C4-2B (cell line): ENCODE measurements around the gene OR6N1.

ENCODE experiments used
- CTCF ChIP-seq: fragments of 450-650 bp; conservative IDR thresholded peaks from 2 replicates; pipeline ENCODE4 v1.5.1; 2017; ENCODE audit warnings: mild to moderate bottlenecking
- ZFX ChIP-seq: fragments of 450-650 bp; IDR thresholded peaks from 2 replicates; pipeline ENCODE4 v1.6.1; 2017

DNA sequence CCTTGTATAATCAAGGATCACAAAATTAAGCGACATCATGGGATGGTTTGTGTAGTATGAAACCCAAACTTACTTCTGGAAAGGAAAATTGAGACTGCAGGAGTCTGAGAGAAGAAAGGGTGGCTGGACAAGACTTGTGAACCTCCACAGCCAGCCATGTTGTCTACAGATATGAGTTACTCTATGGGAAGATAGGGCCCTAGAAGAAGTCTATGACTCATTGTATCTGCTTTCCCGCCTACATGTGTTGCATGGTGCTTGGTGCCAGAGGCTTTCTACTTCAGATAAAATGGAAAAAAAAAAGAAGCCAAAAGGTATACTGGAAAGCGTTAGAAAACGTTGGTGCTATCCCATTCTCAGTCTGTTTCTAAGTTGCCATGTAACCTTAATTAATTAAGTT lies 27.7 kb upstream of the OR6N1 start:
- TF ChIP-seq CTCF (no peak), ZFX (no peak)
